ENCODE measurements around the gene RCOR1.

DNA sequence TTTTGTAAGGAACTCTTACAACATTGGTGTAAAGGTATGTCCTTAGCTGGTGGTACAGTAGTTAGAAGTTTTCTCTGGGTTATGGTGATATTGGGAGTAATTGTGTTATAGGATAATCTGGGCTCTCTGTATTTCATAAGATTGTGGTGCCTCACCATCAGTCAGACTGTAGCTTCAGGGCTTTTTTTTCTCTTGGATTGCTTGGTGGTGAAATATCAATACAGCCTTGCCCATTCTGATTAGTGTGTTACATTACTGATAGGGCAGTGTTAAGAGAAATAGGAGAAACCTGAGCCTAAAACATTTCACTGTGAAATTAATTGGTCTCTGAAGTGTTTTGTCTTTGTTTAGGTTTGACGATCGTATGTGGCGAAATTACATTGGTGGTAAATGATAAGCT, 71.0 kb downstream of the RCOR1 start:
- TF ChIP-seq, protein P1, sequence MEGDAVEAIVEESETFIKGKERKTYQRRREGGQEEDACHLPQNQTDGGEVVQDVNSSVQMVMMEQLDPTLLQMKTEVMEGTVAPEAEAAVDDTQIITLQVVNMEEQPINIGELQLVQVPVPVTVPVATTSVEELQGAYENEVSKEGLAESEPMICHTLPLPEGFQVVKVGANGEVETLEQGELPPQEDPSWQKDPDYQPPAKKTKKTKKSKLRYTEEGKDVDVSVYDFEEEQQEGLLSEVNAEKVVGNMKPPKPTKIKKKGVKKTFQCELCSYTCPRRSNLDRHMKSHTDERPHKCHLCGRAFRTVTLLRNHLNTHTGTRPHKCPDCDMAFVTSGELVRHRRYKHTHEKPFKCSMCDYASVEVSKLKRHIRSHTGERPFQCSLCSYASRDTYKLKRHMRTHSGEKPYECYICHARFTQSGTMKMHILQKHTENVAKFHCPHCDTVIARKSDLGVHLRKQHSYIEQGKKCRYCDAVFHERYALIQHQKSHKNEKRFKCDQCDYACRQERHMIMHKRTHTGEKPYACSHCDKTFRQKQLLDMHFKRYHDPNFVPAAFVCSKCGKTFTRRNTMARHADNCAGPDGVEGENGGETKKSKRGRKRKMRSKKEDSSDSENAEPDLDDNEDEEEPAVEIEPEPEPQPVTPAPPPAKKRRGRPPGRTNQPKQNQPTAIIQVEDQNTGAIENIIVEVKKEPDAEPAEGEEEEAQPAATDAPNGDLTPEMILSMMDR (IDR thresholded peaks at IDR 0.05), result no peak
- no peak for TF ChIP-seq EP300 (IDR thresholded peaks at IDR 0.05; ENCODE audit: low read depth)

Measured in transverse colon (tissue), 3 donors.